Middle frontal gyrus (tissue), 1 donor: Measurements from ENCODE around the gene DMD.
"Not testable (repeated sequence)": the region's sequence is repeated elsewhere in the genome, so short reads cannot be mapped to it uniquely, and the experiment has no call there.

Experiments
- DNase-seq: peaks from one replicate; pipeline ENCODE4 v3.0.0-alpha.2; 2015; ENCODE audit warnings: low spot score; ENCODE audit errors: extremely low spot score

The DMD gene

DNA sequence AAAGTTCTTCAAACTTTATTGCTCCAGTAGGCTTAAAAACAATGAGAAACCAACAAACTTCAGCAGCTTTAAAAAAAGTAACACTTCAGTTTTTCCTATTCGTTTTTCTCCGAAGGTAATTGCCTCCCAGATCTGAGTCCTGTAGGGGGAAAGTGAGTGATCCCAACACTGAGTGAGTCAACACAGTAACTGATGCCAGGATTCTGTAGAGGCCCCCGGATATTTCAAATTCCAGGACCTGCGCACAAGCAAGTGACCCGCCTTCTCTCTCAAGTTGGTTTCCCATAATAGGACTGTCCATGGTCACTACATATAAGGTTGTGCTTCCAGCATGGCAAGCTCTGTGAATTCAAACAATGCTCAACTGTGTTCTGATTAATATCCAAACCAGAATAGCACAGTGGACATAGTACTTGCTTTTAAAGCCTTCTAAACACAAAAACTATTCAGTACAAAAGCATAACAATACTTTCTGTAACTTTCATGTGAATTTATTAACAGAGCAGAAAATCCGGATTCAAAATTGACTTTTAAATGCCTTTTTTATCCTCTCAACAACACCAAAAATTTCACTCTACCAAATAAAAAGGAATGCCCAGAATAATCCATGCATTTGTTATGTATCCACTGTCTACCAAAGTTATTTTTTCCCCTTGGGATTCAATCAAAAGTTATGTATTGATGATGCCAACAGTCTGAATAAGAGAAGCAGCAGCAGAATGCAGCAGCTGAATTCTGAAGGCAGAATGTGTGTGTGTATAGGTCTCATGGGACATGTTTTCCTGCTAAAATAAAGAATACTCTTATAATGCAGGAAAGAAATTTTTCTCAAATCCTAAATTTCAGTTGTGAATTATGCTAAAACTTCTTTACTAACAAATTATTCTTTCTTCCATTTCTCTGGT lies at the start of gene DMD:
TSS of gene DMD (minus strand) at position 194 of the 905 bp plus-strand sequence. CDS start 237 bp downstream, outside the sequence.
- peak; percentile 11 for DNase-seq

DNA sequence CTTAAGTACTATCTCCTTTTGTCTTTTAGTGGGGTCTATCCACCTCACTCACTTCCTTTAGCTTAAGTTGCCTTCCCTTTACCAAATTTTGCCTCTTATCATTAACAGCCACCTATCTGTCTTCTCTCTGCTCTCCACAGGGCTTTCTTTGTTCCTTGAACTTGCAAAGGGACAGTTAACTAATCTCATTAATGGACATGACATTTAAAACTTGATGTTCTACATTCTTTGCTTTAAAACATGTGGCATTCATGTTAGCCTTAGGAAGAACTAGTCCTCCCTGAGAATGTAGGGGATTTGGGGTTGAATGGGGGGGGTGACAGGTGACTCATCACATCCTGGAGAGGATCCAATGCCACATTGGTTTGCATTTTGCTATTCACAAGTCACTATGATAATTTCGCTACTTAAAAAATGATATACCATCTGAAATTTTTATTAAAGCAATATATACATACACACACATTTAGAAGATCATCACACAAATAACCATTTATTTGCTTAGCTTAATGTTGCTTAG lies 41.0 kb upstream of the DMD start:
- no peak for DNase-seq

- no peak for DNase-seq
Measured at GRCh38 chrX:33218819-33219218, 7.5 kb upstream of the DMD start.

DNA sequence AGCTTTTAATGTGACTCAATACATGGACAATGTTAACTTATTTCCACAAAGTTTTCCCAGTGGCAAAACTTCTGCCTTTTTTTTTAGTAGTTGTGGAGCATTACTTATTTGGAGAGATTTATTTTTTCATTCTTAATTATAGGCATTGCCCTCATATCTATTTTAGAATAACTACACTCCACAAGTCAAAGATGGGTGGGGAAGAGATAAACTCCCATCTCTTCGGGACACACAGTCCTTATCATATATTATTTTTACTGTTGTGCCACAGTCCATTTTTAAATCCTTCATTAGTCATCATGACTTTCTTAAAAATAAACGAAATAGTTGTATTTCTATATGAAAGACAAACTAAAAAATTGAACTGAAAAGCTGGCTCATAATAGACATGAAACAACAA lies 1.2 kb downstream of the DMD start:
- no peak for DNase-seq

DNA sequence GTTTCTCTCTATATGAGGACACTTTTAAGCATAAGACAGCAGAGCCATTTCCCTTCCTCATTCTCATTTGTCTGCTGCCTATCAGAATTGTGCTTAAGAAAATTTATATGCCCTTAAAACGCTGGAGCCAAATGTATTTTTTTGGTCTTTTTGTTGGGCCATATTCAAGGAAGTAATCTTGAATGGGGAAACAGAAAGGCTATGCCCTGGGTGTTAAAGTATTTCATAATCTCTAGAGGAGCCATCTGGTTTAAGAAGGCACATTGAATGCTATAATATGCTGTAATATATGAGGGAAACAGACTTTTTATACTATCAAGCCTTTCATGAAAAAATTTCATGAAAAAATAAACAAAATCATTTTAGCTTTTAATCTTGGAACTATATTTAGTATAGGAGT lies 4.3 kb downstream of the DMD start:
- no peak for DNase-seq

GRCh38 chrX:33205321-33205720 lies 6.0 kb downstream of the DMD start:
- no peak for DNase-seq

- no peak for DNase-seq
Measured at GRCh38 chrX:33204889-33205288, 6.5 kb downstream of the DMD start.

DNA sequence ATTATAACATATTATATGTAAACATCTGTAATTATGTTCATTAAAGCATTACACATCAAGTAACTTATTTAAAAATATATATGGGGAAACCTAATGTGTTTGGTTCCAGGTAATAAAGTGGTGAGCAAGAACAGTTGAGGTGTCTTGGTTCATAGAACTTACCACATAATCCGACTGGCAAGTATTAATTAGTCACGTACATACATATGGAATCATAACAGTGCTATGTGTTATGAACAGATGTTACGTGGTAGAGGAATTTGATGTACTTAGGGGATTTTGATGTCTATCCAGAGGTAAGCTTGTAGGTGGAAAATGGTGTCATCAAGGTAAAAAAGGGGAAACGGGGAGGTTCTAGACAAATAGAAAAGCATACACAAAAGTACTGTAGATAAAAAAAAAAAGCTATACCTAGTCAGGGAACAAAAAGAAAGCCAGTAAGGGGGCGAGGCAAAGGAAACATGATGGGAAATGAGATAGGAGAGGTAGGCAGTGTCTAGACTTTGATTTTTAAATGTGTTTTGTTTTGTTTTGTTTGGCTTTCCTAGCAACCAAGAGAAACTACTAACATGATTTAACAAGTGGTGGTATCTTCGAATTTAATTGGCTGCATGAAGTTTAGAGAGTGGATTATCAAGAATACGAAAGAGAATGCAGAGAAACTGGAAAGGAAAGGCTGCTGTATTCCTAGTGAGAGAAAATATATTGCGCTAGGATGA lies 12.6 kb downstream of the DMD start:
- DNase-seq, result no peak

DNA sequence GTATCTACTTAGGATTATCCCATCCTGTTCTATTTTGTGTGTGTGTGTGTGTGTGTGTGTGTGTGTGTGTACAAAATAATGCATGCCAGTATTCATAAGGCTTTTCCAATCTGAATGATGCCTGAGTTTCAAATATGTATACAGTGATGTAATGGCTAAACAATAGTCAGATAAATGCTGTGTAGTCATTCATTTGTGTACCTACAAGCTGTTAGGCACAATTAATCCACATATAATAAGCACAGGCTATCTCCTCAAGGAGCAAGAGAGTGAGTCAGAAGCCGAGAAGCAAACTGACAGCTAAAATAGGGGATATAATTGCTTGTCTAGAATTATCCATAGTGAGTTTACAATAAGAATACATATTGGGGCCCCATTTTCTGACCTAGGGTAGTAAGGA lies 15.7 kb downstream of the DMD start:
- no peak for DNase-seq

GRCh38 chrX:33194876-33195433 lies 16.4 kb downstream of the DMD start:
- no peak for DNase-seq

DNA sequence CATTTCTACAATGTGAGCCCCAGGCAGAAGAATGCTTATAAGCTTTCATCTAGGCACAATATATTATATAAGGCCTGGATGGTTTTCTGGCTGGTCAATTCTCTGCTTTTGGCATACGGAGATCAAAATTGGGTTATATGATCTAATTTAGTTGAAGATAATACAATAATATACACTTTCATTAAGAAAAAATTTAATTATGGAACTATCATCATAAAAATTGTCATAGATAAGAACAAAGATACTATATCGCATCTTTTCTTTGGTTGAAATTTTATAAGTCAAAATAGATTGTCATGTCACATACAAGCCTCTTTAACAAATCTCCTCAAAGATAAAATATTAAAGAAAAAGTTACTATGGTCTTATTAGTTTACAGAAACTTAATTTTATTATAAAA lies 17.1 kb downstream of the DMD start:
- no peak for DNase-seq

- DNase-seq, result no peak
Measured at GRCh38 chrX:33190016-33190415, 21.3 kb downstream of the DMD start.

DNA sequence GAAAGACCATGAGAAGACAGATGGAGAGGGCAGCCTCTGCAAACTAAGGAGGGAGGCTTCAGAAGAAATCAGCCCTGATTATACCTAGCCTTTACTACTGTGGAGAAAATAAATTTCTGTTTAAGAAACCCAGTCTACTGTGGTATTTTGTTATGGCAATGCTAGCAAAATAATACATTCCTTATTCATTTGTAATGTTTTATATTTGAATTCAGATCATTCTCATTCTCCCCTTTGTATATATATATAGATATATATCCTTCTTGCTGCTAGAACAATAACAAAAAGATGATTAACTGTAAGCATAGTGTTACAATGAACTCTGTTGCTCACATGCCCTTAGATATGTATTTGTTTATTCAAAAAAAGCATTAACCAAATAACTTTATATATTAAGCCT lies 22.5 kb downstream of the DMD start:
- DNase-seq, result no peak

GRCh38 chrX:33188286-33188685 lies 23.1 kb downstream of the DMD start:
- no peak for DNase-seq

GRCh38 chrX:33184803-33185202 lies 26.5 kb downstream of the DMD start:
- DNase-seq, result not testable (repeated sequence)

GRCh38 chrX:33183361-33183760 lies 28.0 kb downstream of the DMD start:
- peak; percentile 12 for DNase-seq

GRCh38 chrX:33178690-33179089 lies 32.7 kb downstream of the DMD start:
- DNase-seq, result no peak

- no peak for DNase-seq
Measured at GRCh38 chrX:33178218-33178617, 33.1 kb downstream of the DMD start.

GRCh38 chrX:33175201-33175600 lies 36.1 kb downstream of the DMD start:
- no peak for DNase-seq

DNA sequence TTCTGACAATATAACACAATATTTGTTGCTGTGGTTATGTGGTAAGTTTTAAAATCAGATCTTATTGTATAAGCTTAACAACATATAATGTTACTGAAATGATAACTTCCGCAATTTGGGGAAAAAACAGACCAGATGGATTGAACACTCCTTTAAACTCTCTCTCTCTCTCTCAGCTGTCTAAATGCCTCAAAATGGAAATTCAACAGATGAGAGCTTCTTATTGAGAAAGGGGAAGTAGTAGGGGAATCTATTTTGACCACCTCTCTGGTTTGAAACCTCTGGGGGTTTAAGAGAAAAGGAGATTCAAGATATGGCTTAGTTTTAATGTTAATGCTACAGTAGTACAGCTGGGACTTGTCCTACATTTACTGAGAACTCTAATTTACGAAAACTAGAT lies 40.3 kb downstream of the DMD start:
- no peak for DNase-seq

- no peak for DNase-seq
Measured at GRCh38 chrX:33161829-33162228, 49.5 kb downstream of the DMD start.

DNA sequence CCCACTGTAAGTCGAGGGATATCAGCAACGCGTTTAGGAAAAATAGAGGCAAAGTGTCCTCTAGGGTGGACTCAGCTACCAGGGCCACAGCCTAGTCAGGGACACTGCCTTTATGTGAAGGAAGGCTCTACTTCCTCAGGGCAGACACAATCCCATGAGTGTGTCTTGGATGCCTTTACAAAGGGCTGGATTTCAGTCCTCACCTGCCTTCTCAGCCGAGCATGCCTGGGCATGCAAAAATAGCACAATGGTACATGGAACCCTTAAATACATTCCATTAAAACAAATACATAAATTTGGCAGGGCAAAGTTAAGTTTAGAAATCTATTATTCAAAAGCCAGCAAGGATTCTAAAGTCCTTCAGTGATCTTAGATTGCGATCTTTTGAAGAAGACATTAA lies 51.1 kb downstream of the DMD start:
- DNase-seq, result no peak
